Stimulated activated CD4-positive, alpha-beta T cell treated with anti-CD3 and anti-CD28 coated beads, Interleukin-1b, Interleukin-23, amount 100 ng/mL, for 4 hours (primary cell): Measurements from ENCODE around the gene ARL15.

Source experiments
- DNase-seq, 2 donors: peaks; one replicate each; pipeline ENCODE4 v3.0.0-alpha.2; 2020; ENCODE audit warnings: low read depth in 2 of 2

Gene ARL15

GRCh38 chr5:54211912-54212311, 98.5 kb downstream of the ARL15 start:
- no peak for DNase-seq

- no peak for DNase-seq
These were observed 102.8 kb downstream of the ARL15 start for GRCh38 chr5:54207566-54207965.

- DNase-seq = no peak
These were observed 103.7 kb downstream of the ARL15 start for GRCh38 chr5:54206580-54207229.

- no peak for DNase-seq
These were observed 104.5 kb downstream of the ARL15 start for GRCh38 chr5:54205918-54206317.

GRCh38 chr5:54205453-54205852, 104.9 kb downstream of the ARL15 start:
- no peak for DNase-seq

GRCh38 chr5:54197018-54197417, 113.4 kb downstream of the ARL15 start:
- DNase-seq = no peak

GRCh38 chr5:54195701-54196100, 114.7 kb downstream of the ARL15 start:
- no peak for DNase-seq

GRCh38 chr5:54194318-54194717, 116.1 kb downstream of the ARL15 start:
- DNase-seq = no peak

GRCh38 chr5:54187694-54188093, 122.7 kb downstream of the ARL15 start:
- DNase-seq = no peak

GRCh38 chr5:54186912-54187445, 123.4 kb downstream of the ARL15 start:
- no peak for DNase-seq

- DNase-seq = no peak
These were observed 124.3 kb downstream of the ARL15 start for GRCh38 chr5:54186108-54186507.

GRCh38 chr5:54184806-54185205, 125.6 kb downstream of the ARL15 start:
- DNase-seq = no peak

- no peak for DNase-seq
These were observed 129.7 kb downstream of the ARL15 start for GRCh38 chr5:54180630-54181031.

- DNase-seq = no peak
These were observed 131.4 kb downstream of the ARL15 start for GRCh38 chr5:54178991-54179390.

- DNase-seq = no peak
These were observed 132.2 kb downstream of the ARL15 start for GRCh38 chr5:54178207-54178606.

GRCh38 chr5:54177058-54177457, 133.3 kb downstream of the ARL15 start:
- DNase-seq = no peak

- no peak for DNase-seq
These were observed 134.1 kb downstream of the ARL15 start for GRCh38 chr5:54176066-54176830.

GRCh38 chr5:54173251-54173650, 137.1 kb downstream of the ARL15 start:
- no peak for DNase-seq

- DNase-seq = no peak
These were observed 138.6 kb downstream of the ARL15 start for GRCh38 chr5:54171645-54172384.

GRCh38 chr5:54165687-54166086, 144.7 kb downstream of the ARL15 start:
- no peak for DNase-seq

- DNase-seq = no peak
These were observed 148.2 kb downstream of the ARL15 start for GRCh38 chr5:54162184-54162583.

GRCh38 chr5:54160329-54160728, 150.0 kb downstream of the ARL15 start:
- DNase-seq = no peak

- no peak for DNase-seq
These were observed 150.5 kb downstream of the ARL15 start for GRCh38 chr5:54159893-54160195.
